NB4 (cell line): Measurements from ENCODE around the gene SLX9.

Experiments used
- DNase-seq: peaks from one replicate; pipeline ENCODE4 v3.0.0; 2010; ENCODE audit warnings: low read depth
- H3K4me3 ChIP-seq: one replicate; pipeline ENCODE4 v1.5.1; 2011; ENCODE audit warnings: mild to moderate bottlenecking, low read depth, low read length, moderate library complexity
- MYC ChIP-seq: IDR thresholded peaks from 2 replicates; pipeline ENCODE4 v1.6.1; 2011; ENCODE audit warnings: low read depth, low read length
- POLR2A ChIP-seq: IDR thresholded peaks from 2 replicates; pipeline ENCODE4 v1.6.1; 2011; ENCODE audit warnings: mild to moderate bottlenecking; ENCODE audit not compliant: insufficient read length; ENCODE audit errors: extremely low read depth
- TF ChIP-seq, protein P1 (sequence below): IDR thresholded peaks from 2 replicates; pipeline ENCODE4 v1.6.1; 2011; ENCODE audit warnings: low read depth, low read length
- TF ChIP-seq, protein P2 (sequence below): IDR thresholded peaks from one replicate; pipeline ENCODE4 v1.5.1; 2012; ENCODE audit warnings: low read depth, low read length

SLX9 gene

DNA sequence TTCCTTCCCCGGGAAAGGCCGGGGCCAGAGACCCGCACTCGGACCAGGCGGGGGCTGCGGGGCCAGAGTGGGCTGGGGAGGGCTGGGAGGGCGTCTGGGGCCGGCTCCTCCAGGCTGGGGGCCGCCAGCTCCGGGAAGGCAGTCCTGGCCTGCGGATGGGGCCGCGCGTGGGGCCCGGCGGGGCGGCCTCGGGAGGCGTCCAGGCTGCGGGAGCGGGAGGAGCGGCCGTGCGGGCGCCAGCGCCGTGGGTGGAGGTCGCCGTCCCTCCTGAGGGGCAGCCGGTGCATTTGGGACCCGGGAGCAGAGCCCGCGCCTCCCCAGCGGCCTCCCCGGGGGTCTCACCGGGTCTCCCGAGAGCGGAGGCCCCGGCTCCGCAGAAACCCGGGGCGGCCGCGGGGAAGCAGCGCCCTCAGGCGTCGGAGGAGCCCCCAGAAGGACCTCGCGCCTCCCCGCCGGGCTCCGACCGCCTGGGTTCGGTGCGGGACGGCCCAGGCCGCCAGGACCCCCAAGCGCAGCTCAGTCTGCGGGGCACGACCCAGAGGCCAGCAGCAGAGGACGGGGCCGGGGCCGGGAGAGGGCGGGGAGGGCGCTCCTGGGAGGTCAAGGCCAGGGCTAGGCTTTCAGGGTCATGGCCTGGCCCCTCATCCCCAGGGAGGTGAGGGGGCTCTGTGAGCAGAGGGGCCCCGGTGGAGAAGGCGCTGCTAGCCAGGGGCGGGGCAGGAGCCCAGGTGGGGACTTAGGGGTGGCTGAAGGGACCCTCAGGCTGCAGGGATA lies 7.2 kb upstream of the SLX9 start:
- H3K4me3 ChIP-seq = no peak overlapping the region
- DNase-seq = peak; percentile 68
- TF ChIP-seq, protein P1, sequence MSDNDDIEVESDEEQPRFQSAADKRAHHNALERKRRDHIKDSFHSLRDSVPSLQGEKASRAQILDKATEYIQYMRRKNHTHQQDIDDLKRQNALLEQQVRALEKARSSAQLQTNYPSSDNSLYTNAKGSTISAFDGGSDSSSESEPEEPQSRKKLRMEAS = no peak
- TF ChIP-seq, protein P2, sequence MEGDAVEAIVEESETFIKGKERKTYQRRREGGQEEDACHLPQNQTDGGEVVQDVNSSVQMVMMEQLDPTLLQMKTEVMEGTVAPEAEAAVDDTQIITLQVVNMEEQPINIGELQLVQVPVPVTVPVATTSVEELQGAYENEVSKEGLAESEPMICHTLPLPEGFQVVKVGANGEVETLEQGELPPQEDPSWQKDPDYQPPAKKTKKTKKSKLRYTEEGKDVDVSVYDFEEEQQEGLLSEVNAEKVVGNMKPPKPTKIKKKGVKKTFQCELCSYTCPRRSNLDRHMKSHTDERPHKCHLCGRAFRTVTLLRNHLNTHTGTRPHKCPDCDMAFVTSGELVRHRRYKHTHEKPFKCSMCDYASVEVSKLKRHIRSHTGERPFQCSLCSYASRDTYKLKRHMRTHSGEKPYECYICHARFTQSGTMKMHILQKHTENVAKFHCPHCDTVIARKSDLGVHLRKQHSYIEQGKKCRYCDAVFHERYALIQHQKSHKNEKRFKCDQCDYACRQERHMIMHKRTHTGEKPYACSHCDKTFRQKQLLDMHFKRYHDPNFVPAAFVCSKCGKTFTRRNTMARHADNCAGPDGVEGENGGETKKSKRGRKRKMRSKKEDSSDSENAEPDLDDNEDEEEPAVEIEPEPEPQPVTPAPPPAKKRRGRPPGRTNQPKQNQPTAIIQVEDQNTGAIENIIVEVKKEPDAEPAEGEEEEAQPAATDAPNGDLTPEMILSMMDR = peak; percentile 46

DNA sequence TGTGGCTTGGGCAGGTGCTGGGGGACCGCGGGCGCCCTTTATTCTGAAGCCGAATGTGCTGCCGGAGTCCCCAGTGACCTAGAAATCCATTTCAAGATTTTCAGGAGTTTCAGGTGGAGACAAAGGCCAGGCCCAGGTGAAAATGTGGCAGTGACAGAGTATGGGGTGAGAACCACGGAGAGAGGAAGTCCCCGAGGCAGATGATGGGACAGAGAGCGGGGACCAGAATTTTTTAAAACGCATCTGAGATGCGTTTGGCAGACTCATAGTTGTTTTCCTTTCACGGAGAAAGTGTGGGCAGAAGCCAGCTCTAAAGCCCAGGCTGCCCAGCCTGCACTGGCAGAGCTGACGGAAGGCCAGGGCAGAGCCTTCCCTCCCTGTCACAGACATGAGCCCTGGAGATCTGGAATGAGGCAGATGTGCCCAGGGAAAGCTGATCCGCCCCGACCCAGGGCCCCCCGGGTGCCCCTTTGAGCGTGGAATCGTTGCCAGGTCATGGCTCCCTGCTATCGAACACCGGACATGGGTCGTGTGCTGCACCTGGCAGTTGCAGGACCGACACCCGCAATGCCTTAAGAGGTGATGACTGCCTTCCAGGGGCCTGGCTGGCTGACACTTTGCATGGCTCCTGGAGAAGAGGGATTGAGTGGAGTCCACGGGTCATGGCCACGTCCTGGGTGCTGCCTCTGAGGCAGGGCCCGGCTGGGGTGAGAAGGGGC lies 6.5 kb upstream of the SLX9 start:
- TF ChIP-seq MYC (no peak), POLR2A (no peak)
- TF ChIP-seq, protein P2 = no peak
- TF ChIP-seq, protein P1 = no peak
- DNase-seq = no peak
- no peak overlapping the region for H3K4me3 ChIP-seq

DNA sequence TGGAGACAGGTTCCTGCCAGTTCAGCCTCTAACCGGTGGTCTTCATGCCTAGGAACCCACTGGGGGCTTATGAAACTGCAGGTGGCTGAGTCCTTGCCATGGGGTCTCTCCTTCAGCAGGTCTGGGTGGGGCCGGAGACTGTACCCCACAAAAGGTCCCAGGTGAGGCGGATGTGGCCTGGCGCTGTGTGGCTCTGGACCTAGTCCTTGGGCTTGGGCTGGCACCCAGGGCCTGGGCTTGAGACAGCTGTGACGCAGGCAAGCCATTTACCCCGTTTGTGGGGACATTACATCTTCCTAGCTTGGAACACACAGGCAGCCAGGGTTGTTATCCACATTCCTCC lies 5.9 kb upstream of the SLX9 start:
- no peak for DNase-seq
- TF ChIP-seq MYC = no peak
- TF ChIP-seq, protein P2 = no peak
- TF ChIP-seq, protein P1 = no peak
- no peak for TF ChIP-seq POLR2A
- no peak overlapping the region for H3K4me3 ChIP-seq

DNA sequence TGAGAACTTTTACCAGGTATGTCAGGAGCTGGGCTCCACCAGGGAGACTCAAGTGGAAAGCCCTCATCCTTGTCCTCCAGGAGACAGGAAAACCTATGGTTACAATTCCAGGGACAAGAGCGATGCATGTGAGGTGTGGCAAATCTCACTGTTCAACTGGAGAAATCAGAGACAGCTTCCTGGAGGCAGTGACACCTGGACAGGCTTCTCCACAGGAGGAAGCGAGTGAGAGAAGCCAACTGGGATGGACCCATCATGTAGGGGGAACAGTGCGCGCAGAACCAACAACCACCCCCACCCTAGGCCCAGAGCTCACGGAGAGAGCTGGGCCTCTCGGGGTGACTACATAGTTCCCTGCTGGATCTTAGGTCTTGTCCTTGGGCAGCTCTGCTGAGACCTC lies 5.6 kb upstream of the SLX9 start:
- no peak overlapping the region for H3K4me3 ChIP-seq
- no peak for DNase-seq
- no peak for TF ChIP-seq POLR2A
- TF ChIP-seq, protein P2 = no peak
- no peak for TF ChIP-seq MYC
- TF ChIP-seq, protein P1 = no peak

DNA sequence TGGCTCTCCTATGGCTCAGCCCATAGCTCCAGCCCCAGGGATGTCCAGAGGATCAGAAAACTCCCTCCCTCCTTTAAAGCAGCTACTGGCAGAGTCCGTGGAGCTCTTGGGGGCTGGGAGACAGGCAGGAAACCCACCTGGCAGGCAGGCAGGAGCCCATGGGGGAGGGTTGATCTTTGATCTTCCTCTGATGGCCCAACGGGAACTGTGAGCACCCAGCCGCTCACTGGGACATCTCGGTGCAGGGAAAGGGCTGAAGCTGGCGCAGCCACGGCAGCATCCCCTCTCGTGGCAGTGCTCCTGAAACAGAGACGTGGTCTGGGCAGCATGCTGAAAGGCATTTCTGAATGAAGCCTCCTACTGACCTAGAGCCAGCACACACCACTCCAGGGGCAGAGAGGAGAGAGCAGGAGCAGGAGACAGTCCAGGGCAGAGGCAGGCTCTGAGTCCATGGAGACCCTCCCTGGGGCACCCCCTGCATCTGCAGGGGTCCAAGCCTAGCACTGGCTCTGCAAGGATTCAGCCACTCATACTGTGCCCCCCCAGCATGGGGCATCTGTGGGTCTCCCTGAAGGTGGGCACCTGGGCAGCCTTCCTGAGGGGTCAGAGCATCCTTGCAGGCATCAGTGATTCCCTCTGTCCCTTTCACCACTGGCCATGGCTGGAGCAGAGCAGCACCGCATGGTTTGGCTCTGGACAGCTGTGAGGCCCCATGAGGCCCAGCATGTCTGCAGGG lies 4.9 kb upstream of the SLX9 start:
- H3K4me3 ChIP-seq = no peak overlapping the region
- no peak for DNase-seq
- no peak for TF ChIP-seq MYC
- TF ChIP-seq POLR2A = no peak
- TF ChIP-seq, protein P1 = no peak
- TF ChIP-seq, protein P2 = no peak
